Esophagus squamous epithelium (tissue), 4 donors: ENCODE measurements around the gene USP37.

Source experiments
- CTCF ChIP-seq, 6 experiments: fragments of 450-650 bp in 4 of 6; fragments of 200-600 bp in 2 of 6; sonication (generic) in 2 of 6; IDR thresholded peaks; one replicate each; pipeline ENCODE4 v1.5.1; 2016 to 2019; ENCODE audit warnings: antibody characterized with exemption in 6 of 6, mild to moderate bottlenecking in 4 of 6, moderate library complexity in 4 of 6
- POLR2A ChIP-seq, 4 donors: fragments of 450-650 bp; IDR thresholded peaks; one replicate each; pipeline ENCODE4 v1.6.1; 2017; ENCODE audit warnings: antibody characterized with exemption in 4 of 4, mild to moderate bottlenecking in 4 of 4, moderate library complexity in 3 of 4

- TF ChIP-seq CTCF (IDR thresholded peaks at IDR 0.05) (no peak), POLR2A (IDR thresholded peaks at IDR 0.05) (no peak)
Measured at GRCh38 chr2:218500501-218501060, 67.6 kb downstream of the USP37 start.
